NCI-H510A (cell line): Measurements from ENCODE around the gene SLC38A3.

Experiments
- DNase-seq: peaks from one replicate; lab custom pipeline; 2025; lab: John Stamatoyannopoulos, UW

Gene SLC38A3

DNA sequence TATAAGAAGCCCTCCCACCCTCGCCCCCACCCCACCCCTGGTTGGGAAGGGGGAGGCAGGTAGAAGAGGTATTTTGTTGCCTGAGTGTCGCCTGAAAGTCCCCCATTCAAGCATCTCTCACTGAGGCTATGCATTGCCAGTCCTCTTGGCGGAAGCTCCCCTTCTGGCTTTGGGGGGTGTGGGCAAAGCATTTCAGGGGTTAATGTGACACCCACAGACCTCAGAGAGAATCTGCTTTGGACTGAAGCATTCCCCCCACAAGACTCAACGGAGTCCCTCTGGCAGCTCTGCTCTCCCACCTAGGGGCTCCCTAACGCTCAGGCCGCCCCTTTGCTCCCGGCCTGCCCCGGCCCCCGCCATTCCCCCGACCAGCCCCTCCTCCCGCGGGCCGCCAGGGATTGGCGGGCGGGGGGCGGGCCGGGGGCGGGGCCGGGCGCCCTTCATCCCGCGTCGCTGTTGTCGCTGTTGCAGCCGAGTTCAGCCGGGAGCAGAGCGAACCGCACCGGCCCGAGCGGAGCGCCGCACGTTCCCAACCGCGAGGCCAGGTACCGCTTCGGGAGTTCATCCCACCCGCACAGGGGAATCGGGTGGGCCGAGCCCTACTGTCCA is at the start of gene SLC38A3:
Gene SLC38A3 (plus strand): TSS at position 468 of the 609 bp plus-strand sequence. CDS start 8,929 bp downstream, outside the sequence.
- DNase-seq = no peak

DNA sequence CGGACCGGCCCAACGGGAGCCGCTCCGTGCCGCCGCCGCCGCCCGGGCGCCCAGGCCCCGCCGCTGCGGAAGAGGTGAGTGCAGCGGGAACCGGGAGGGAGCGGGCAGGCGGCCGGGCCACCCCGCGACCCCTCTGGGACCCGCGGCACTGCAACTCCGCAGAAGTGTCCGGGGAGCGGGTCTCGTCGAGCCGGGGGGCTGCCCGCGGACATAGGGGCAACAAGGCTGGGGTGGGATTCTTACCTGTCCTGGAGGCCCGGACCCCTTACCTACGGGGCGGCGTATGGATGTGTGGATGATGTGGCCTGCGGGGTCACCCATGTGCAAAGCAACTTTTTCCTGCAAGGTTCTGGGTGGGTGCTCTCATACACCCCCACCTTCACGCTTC is 49.6 kb upstream of the SLC38A3 start:
- DNase-seq = no peak

DNA sequence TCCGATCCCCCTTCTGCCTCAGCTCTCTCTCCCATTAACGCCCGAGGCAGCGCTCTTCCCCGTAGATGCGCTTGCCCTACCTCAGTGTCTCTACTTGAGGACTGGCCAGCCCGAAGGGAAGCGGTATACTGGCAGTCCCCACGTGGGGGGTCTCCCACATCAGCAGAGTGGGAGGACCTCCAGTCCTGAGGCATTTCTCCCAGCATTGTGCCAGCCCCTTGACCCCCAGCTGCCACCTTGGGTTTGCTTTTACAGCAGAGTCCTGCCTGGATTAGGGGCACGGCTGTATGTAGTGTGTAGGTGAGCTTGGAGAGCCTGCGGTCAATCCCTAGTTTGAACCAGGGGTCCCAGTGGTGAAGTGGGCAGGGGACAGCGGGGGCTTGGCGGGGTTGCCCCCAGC is 49.2 kb upstream of the SLC38A3 start:
- no peak for DNase-seq

DNA sequence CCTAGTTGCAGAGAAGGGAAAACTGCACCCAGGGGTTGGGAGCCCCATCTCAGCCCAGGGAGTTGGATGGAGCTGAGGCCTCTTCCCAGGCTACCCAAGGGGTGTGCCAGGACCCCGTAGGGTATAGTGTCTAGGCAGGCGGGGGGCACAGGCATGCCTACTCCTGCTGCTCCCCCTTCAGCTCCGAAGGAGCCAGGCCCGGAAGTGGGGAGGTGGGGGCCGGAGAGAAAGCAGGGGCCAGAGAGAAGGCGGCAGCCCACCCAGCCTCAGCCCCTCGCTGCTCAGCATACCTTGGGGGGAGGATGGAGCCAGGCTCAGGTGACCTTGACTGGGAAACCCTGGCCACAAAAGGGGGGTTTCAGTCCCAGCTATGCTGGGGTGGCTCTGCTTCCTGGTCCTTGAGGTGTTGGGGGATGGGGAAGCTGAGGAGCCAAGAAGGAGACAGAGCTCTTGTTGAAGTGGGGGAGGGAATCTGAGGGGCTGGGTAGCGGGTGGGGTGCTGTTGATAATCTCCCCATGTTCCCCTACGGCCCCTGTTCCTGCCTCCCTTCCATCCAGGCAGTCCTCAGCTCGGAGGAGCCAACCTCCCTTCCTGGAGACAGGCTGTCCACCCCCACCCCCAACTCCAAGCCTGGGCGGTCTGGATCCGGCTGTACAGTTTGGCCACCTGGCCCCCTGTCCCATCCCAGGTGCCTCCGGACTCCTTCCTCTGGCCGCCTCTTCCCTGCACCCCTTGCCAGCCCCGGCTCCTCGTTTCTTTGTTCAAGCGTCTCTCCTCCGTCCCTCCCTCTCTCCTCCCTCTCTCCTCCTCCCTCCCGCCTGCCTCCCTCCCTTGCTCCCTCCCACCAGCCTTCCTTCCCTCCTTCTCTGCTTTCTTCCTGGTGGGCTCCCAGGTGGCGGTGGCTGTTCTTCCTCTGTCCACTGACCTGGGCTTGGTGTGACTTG is 48.2 kb upstream of the SLC38A3 start:
- no peak for DNase-seq

DNA sequence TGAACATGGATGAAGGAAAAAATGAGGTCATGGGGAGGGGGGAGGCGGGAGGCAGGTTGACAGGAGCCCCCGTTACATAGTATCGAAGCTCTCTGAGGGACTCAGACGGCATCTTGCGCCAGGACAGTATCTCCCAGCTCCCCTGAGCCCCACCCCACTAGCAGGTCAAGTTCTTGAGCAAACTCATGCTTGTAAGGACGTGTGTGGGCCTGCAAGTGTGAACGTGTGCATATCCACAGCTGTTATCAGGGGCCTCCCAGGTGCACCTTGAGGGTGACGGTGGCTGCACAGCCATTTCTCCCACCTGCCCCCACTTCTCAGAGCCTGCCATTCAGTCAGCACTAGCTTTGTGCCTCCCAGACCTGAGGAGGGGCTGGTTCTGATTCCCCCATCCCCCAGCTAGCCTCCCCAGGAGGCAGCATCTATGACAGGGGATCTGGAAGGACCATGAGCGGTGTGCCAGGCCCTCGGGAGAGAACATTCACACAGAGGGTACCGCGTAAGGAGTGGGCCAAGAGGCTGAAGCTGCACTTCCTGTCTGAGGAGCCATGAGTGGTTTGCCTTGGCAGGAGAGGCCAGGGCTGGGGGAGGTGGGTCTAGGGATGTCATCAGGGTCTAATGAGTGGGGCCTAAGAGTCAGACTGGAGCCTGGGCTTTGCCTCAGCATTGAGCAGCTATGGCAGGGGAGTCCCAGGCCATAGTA is 47.1 kb upstream of the SLC38A3 start:
- DNase-seq = no peak

DNA sequence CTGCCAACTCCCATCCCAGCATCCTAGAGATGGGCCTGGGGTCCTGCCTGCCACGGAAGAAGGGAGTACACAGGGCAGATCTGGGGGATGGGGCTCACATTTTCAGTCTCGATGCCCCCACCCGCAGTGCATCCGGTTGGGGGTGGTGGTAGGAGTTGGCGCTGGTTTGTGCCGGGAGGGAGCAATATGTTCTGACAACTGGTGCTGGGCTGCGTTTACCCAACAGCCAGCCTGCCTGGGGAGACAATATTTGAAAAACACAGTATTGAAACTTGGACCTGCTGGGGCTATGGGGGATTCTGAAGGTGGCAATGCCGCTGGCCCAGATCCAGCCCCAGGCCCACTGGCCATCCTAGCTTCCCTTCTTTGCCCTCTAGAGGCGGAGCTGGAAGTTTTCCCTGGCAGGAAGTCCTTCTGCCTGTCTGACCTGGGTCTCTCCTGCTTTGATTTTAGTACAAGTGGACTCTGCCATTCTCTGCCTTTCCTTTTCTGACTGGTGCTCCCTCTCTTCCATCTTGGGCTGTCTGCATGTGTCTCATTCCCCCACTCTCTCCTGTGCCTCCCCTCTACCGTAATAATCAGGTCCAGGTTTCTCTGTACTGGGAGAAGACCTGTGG is 46.4 kb upstream of the SLC38A3 start:
- no peak for DNase-seq

DNA sequence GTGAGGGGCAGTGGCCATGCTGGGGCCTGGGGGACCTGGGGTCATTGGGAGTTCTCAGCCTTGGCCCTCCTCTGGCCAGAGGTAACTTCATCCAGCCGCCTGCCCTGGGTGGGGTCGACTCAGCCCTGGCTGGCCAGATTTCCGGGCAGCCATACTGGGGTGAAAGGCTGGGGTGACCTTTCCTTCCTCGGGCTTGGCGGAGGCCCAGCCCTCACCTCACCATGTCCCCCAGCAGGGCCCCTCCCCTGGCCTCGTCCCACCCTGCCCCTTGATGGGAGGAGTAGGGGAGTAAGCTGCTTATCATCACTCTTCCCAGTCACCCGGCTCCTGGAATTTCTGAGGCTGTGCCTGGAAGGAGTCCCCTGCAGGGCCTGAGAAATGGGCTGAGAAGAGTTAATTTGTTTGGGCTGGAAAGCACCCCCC is 44.5 kb upstream of the SLC38A3 start:
- no peak for DNase-seq

DNA sequence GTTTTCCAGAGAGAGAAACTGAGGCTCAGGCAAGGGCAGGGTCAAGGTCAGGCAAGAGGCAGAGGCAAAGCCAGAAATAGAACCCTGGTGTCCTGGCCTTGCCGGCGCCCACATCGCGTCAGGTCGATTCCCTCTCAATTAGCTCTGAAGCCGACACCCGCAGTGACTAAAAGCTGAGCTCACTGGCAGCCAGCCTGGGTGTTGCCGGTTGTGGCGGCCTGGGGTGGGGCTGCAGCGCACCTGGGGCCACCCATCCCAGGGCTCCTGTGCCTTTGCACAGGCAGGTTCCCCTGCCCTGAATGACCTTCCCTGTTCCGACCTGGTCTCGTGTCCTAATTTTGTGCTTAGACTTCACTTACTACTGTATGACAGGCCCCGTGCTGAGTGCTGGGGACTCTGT is 43.8 kb upstream of the SLC38A3 start:
- no peak for DNase-seq

DNA sequence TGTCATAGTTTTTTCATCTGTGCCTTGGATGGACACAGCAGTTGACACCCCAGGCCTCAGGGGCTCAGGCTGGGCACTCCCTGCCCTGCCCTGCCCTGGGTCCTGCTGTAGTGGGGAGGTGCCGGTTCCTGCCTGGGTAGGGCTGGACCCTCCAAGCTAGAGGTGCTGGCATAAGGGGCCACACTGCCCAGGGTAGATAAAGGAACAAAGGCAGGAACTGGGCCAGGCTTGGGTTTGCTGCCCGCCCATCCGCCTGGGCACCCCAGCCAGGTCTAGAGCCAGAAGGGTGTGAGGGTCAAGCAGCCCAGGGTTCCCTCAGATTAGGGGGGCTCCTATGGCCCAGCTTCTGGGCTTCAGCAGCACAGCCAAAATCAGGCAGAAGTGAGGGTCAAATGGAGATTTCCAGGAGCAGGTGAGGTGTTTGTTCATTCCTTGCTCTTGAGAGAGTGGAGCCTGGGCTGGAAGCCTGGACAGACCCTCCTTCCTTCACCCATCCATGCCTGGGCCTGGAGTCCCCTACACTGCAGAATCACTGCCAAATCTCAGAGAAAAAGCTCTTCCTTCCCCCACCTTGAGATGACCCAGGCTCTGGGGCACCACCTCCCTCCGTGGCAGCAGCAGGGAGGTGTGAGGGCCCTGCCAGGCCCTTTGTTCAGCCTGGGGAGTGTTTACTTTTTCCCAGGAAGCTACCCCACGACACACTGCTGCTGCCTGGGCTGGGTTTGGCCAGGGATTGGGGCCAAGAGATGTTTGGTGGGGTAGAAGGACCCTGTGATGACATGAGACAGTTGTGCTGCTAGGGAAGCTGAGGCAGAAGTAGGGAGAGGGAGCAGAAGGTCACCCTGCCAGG is 42.8 kb upstream of the SLC38A3 start:
- no peak for DNase-seq

DNA sequence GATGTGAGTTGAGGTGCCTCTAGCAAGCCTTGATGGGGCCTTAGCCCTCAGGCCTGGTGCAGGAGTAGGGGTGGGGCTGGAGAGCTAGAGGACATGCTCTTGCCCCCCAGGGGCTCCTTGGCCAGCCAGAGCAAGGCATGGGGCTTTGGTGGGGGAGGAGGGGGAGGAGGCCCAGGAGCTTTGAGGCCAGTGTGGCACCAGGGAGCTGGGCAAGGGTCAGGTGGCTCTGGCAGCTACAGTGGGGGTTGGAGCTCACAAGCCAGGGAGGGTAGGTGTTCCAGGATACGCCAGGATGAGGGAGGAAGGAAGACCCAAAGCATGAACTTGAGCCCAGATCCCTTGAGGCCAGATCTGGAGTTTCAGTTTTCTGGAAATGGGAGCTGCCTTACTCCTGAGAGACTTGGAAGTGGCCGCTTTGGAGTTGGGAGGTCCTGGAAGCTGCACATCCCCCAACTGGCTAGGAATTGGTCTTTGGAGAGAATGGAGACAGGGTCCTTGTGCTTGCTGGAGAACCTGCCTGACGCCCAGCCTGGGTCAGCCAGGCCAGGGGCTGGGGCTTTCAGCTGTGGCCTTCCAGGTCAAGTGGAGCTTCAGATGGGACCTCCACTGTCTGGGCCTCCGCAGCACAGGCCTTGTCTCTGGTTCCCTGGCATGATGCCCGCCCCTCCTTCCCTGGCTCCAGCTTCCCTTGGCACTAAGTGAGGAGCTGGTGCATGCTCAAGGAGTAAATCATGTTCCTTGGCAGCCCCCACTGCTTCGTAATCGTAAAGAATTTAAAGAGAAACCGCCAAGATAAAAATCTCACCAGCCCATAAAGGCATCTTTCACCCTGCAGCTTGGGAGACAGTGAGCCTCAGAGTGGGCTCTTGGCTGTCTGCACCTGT is 41.3 kb upstream of the SLC38A3 start:
- DNase-seq = no peak

DNA sequence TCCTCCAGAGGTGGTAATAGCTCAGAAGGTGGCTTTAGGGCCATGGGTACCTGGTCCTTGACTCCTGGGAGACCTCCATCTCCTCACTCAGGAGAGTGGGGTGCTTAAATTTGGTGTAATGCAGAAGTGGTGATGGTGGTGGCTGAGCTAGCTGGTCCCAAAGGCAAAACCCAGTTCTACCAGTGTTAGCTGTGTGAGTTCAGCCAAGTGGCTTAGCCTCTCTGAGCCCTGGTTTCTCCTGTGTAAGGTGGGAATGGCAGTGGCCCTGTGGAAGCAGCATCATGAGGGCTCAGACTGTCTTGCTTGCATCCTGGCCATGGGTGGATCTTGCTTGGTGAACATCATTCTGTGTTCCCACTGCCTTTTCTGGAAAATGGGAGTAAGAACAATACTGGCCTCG is 40.6 kb upstream of the SLC38A3 start:
- no peak for DNase-seq

DNA sequence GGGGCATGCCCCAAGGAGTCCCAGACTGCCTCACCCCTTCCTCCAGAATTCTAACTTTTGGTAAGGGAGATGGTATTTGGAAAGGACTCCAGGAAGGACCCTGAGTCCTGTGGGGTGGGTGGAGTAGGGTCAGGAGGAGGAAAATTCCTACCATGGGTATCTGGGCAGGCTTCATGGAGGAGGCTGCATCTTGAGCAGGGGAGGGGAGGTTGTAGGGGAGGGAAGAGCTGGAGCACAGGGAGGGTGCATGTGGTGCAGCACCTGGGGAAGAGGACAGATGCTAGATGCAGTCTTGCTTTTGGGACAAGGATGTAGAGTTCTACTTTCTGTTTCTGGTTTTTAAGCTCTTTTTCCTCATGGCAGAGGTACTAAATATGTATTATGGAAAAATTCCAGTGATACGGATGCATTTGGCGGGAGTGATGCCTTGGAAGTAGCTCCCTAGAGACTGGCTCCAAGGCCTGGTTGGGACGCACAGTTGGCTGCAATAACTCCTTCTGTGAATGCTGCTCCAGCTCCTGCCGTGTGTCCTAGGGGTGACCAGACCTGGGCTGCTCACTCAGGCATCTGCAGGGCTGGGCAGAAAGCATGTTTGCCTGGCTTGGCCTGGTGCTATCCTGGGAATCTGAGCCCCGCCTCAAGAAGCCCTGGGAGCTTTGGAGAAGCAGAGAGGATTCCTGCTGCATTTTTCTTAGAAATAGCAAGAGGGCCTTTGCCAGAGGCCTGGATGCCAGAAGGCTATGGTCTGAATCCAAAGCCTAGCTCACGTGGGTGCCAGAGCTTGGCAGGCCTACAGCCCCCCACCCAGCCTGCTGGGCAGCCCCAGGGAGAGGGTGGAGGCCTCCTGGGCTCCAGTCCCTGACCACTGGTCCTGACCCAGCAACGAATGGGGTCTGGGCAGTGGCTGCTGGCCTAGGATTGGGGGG is 39.8 kb upstream of the SLC38A3 start:
- DNase-seq = no peak

DNA sequence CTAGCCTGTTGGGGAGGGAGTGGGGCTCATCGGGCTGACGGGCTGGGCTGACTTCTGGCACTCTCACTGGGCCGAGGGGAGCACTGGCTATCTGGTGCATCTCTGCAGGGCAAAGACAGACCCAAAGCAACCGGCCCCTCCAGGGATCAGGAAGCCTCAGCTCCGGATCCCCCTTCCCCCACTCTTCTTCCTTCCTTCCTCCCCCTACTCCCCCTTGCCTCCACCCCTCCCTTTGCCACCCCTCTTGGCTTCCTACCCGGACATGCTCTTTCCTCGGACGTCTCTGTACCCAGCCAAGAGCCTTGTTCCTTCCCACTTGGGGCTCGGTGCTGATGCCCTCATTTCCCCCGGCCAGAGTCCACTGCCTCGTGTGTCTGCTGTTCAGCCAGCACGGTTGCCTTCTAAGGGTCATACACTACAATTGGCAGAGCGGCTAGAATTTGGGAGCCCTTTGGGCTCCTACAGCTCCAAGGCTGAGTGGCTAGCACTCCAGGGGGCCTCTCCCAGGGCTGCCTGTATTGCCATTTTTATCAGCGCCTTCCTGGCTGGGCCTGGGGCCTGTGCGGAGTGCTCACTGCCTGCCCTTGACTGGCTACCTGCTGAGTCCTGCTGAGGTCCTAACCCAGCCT is 39.0 kb upstream of the SLC38A3 start:
- no peak for DNase-seq

DNA sequence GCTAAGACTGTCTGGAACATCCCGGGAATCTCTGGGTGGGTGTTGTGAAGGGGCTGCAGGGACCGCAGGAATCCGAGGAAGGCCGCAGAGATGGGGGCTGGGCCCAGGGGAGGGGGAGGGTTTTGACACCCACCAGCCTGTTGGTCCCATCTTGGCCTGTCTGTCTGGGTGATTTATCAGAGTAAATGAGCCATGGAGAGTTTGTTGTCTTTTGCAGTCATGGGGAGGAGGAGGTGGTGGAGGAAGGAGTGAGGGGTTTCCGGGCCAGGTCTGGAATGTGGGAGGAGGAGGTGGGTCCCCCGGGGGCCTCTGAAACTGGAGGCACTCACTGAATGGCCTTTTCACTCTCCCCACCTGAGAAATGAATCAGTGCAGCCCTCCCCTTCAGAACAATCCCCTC is 38.5 kb upstream of the SLC38A3 start:
- DNase-seq = no peak

DNA sequence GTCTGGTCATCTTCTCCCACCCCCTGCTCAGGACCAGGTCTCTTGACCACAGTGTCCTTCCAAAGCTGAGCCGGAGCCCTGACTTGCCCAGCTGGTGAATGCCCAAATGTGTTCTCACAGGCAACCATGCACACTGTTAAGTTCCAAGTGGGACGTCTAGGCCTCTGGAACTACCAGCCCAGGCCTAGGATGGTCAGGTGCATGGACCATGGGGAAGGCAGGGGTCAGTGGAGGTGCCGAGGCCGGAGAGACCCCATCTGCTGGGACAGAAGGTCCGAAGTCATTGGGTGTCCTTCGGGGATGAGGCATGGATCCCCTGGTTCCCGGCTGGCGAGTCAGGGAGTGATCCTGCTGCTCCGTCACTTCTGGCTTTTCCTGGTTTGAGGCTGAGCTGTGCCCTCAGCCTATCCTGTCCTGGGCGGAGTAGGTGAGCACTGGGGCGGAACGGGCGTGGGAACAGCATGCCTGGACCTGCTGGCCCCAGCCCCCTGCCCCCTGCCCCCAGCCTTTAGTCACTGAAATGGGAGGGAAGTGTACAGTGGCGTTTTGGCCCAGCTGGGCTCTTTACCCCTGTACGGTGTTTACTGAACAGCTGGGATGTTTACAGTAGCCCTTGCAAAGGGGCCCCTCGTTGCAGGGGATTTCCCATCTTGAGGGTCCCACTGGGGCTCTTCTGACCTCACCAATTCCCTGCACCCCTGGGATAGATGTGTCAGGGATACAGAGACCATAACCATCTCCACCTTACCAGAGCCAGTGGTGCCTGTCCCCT is 37.8 kb upstream of the SLC38A3 start:
- no peak for DNase-seq

DNA sequence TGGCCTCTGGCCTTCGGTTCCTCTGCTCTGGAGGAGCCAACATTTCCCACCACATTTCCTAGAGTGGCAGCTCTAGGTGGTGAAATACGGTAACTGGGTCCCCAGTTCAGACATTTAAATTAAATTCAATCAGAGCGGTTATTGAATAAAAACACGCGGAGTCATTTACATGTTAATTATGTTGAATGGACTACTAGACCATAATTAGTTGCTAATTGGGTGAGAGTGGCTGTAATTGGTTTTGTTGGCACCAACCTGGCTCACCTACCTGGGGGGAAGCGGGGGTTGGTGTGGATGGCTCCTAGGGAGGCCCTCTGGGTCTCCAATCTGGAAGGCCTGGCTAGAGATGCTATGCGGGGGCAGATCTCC is 37.2 kb upstream of the SLC38A3 start:
- DNase-seq = no peak

DNA sequence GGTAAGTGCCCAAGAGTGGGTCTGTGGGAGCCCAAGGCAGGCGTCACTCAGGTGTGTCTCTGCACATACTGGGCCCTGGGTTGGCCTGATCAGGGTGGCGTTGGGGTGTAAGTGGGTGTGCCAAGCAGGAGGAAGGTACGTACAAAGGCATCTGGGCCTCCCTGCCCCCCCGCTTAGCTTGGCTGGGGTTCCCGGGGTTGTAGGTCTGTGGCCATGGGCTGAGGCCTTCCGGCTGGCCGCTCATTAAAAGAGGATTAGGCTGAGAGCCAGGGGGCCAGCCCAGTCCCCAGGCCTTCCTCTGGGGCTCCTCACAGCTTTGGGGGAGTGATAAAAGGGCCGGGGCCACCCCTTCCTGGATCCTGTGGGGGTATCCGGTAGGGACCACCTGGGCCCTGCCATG is 36.7 kb upstream of the SLC38A3 start:
- no peak for DNase-seq

DNA sequence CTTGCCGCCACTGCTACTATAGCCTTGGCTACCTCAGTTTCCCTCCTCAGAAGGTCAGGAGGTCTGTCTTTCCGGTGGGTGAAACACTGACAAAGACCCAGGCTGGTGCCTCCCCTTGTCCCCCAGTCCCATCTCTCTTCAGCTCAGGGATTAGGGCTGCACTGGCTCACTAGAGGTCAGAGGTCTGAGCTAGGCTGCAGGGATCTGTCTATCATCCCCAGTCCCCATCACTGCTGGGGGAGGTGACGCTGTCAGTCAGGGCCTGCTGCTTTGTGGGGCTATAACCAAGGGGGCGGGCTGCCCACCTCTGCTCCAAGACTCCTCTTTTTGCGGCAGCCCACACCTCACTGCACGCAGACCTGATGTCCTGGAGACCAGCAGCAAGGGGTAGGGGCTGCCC is 36.3 kb upstream of the SLC38A3 start:
- no peak for DNase-seq
